Ectodermal cell (in vitro differentiated cells): ENCODE results near the gene ASF1B.

Experiments used
- H3K27ac ChIP-seq: 2 replicates; pipeline ENCODE4 v1.7.0; 2013; ENCODE audit warnings: mild to moderate bottlenecking, low read depth, low read length; ENCODE audit not compliant: insufficient read depth, poor library complexity, severe bottlenecking
- H3K27me3 ChIP-seq: 2 replicates; pipeline ENCODE4 v1.7.0; 2013; ENCODE audit warnings: mild to moderate bottlenecking, low read length; ENCODE audit not compliant: insufficient read depth, control insufficient read depth, poor library complexity, severe bottlenecking
- H3K36me3 ChIP-seq: one replicate; pipeline ENCODE4 v1.7.0; 2013; ENCODE audit warnings: low read length; ENCODE audit not compliant: control insufficient read depth, insufficient read depth
- H3K4me1 ChIP-seq: one replicate; pipeline ENCODE4 v1.7.0; 2013; ENCODE audit warnings: low read length; ENCODE audit not compliant: control insufficient read depth, insufficient read depth
- H3K4me3 ChIP-seq: 2 replicates; pipeline ENCODE4 v1.7.0; 2013; ENCODE audit warnings: low read depth, low read length, control low read depth; ENCODE audit not compliant: insufficient read depth
- H3K9me3 ChIP-seq: 2 replicates; pipeline ENCODE4 v1.7.0; 2013; ENCODE audit warnings: mild to moderate bottlenecking, low read length, moderate library complexity; ENCODE audit not compliant: control insufficient read depth
- WGBS, 2 experiments: methylation state at CpG; one replicate each; pipeline ENCODE4 v1.1.7; 2013; ENCODE audit warnings: missing lambda C conversion rate in 2 of 2; 5-methylcytosine and 5-hydroxymethylcytosine counted together

The ASF1B gene

GRCh38 chr19:14073261-14073924, 63.0 kb downstream of the ASF1B start:
- WGBS, 2 experiments, result 1% methylated on average over 106 of the region's 106 CpGs
- H3K4me1 ChIP-seq, result peaks cover 3% of the 10 kb centered on the region
- H3K27me3 ChIP-seq, result peaks cover 58% of the 10 kb centered on the region
- no peaks in the 10 kb centered on the region for H3K9me3 ChIP-seq
- no peak overlapping the region for H3K27ac ChIP-seq
- peak overlapping the region; percentile 56 for H3K4me3 ChIP-seq
- no peaks in the 10 kb centered on the region for H3K36me3 ChIP-seq

GRCh38 chr19:14072535-14073260, 63.7 kb downstream of the ASF1B start, which contains the start of gene MISP3:
MISP3 (plus strand) TSS chr19:14072786; CDS start chr19:14073310, 524 bp downstream.
- no peak within 1 kb of the TSS for H3K27ac ChIP-seq

GRCh38 chr19:14070268-14071050, 65.9 kb downstream of the ASF1B start:
- Histone ChIP-seq H3K9me3 (no peaks in the 10 kb centered on the region), H3K27me3 (peaks cover 44% of the 10 kb centered on the region), H3K27ac (no peak overlapping the region), H3K4me3 (no peak overlapping the region), H3K36me3 (no peaks in the 10 kb centered on the region), H3K4me1 (peaks cover 3% of the 10 kb centered on the region)
- 94 to 95% methylated on average over 43 of the region's 43 CpGs for WGBS, 2 experiments

More at GRCh38 chr19:14072535-14073260, 63.7 kb downstream of the ASF1B start, which contains the start of gene MISP3:
- WGBS, 2 experiments, result 4 to 5% methylated on average over 51 of the region's 51 CpGs
- Histone ChIP-seq H3K27me3 (peaks cover 58% of the 10 kb centered on the region), H3K4me1 (peaks cover 3% of the 10 kb centered on the region), H3K36me3 (no peaks in the 10 kb centered on the region), H3K4me3 (peak within 1 kb of the TSS; percentile 56), H3K9me3 (no peaks in the 10 kb centered on the region)
